HG03457 (cell line): ENCODE data around the gene ITIH6.
A peak's percentile ranks its signal among the peaks of the same experiment; 100 is the strongest.
"Not testable (repeated sequence)": the region's sequence is repeated elsewhere in the genome, so short reads cannot be mapped to it uniquely, and the experiment has no call there.

Experiments
- ATAC-seq: cut with Tn5 transposase; IDR thresholded peaks from one replicate; pipeline ENCODE4 v1.9.1; 2021; ENCODE audit warnings: moderate number of reproducible peaks; ENCODE audit not compliant: unreplicated experiment

Gene ITIH6

GRCh38 chrX:54798137-54798536 lies at the start of gene ITIH6:
TSS of gene ITIH6 (minus strand) at chrX:54798255. CDS start at chrX:54798210, 45 bp downstream.
- no peak for ATAC-seq

GRCh38 chrX:54847700-54848099 lies 49.6 kb upstream of the ITIH6 start:
- ATAC-seq: not testable (repeated sequence)

- no peak for ATAC-seq
Measured at GRCh38 chrX:54843050-54843449, 45.0 kb upstream of the ITIH6 start.

- no peak for ATAC-seq
Measured at GRCh38 chrX:54842607-54843006, 44.6 kb upstream of the ITIH6 start.

- ATAC-seq: not testable (repeated sequence)
Measured at GRCh38 chrX:54841184-54841874, 43.3 kb upstream of the ITIH6 start.

GRCh38 chrX:54838583-54838982 lies 40.5 kb upstream of the ITIH6 start:
- no peak for ATAC-seq

- no peak for ATAC-seq
Measured at GRCh38 chrX:54826598-54826997, 28.5 kb upstream of the ITIH6 start.

GRCh38 chrX:54825716-54826438 lies 27.8 kb upstream of the ITIH6 start:
- no peak for ATAC-seq

- no peak for ATAC-seq
Measured at GRCh38 chrX:54824722-54825121, 26.7 kb upstream of the ITIH6 start.

- ATAC-seq: no peak
Measured at GRCh38 chrX:54824195-54824594, 26.1 kb upstream of the ITIH6 start.

- ATAC-seq: no peak
Measured at GRCh38 chrX:54821310-54821709, 23.3 kb upstream of the ITIH6 start.

GRCh38 chrX:54820737-54821136 lies 22.7 kb upstream of the ITIH6 start:
- ATAC-seq: no peak

- ATAC-seq: no peak
Measured at GRCh38 chrX:54819201-54819600, 21.1 kb upstream of the ITIH6 start.

- no peak for ATAC-seq
Measured at GRCh38 chrX:54818221-54818620, 20.2 kb upstream of the ITIH6 start.

- no peak for ATAC-seq
Measured at GRCh38 chrX:54817220-54817820, 19.3 kb upstream of the ITIH6 start.

- no peak for ATAC-seq
Measured at GRCh38 chrX:54812306-54812705, 14.3 kb upstream of the ITIH6 start.

- ATAC-seq: no peak
Measured at GRCh38 chrX:54811301-54811885, 13.3 kb upstream of the ITIH6 start.

GRCh38 chrX:54810532-54810931 lies 12.5 kb upstream of the ITIH6 start:
- ATAC-seq: no peak

GRCh38 chrX:54808605-54809483 lies 10.8 kb upstream of the ITIH6 start:
- ATAC-seq: peak; percentile 75

GRCh38 chrX:54808109-54808604 lies 10.1 kb upstream of the ITIH6 start:
- ATAC-seq: peak; percentile 19
